ENCODE measurements around the gene NUBPL.
"Not testable (repeated sequence)": the region's sequence is repeated elsewhere in the genome, so short reads cannot be mapped to it uniquely, and the experiment has no call there.

Gene NUBPL

DNA sequence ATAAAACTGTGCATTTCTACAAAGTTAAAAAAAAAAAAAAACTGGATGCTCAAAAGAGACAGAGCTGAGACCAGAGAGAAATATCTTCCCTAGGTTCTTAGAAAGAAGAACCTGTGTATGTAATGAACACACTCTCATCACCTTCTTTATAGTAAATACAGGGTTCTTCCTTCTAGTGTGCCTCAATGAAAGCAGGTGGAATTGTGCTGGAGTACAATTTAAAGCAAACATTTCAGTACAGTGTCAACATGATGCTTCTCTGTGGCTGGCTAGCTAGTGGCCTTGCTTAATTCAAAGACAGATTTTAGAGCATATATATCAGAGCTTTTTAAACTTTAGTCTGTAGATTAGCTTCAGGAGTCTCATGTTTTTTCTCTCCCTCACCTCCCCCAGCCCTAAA is 266.1 kb downstream of the NUBPL start:
- no peak for DNase-seq

- no peak for DNase-seq
Measured at GRCh38 chr14:31828946-31829868, 268.0 kb downstream of the NUBPL start.

- no peak for DNase-seq
Measured at GRCh38 chr14:31834616-31835015, 273.4 kb downstream of the NUBPL start.

GRCh38 chr14:31835049-31835448 is 273.8 kb downstream of the NUBPL start:
- DNase-seq, result no peak

- no peak for DNase-seq
Measured at GRCh38 chr14:31837031-31837430, 275.8 kb downstream of the NUBPL start.

GRCh38 chr14:31842899-31843298 is 281.7 kb downstream of the NUBPL start:
- DNase-seq, result no peak

GRCh38 chr14:31843361-31844091 is 282.3 kb downstream of the NUBPL start:
- DNase-seq, result no peak

DNA sequence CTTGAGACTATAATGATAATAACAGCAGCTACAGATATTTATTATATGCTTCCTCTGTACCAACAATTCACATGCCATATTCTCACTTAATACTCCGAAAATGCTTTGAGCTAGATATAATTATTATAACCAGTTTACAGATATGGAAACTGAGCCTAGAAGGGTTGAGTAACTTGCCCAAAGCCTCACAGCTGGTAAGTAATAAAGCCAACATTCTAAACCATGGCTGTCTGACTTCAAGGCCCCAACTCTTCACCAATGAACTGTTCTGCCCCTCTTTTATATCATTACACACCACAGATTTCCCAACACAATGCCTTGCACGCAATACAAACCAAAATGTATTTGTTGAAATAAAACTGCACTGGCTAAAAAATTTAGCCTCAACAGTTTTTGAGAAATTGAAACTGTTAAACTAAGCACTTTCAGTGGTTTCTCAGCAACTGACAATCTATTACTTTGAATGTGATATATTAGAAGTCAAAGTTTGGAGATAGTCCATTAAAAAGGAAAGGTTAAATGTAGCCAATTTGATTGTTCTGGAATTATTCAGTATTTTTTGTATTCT is 293.4 kb downstream of the NUBPL start:
- DNase-seq, result no peak

GRCh38 chr14:31855262-31855661 is 294.1 kb downstream of the NUBPL start:
- no peak for DNase-seq

DNA sequence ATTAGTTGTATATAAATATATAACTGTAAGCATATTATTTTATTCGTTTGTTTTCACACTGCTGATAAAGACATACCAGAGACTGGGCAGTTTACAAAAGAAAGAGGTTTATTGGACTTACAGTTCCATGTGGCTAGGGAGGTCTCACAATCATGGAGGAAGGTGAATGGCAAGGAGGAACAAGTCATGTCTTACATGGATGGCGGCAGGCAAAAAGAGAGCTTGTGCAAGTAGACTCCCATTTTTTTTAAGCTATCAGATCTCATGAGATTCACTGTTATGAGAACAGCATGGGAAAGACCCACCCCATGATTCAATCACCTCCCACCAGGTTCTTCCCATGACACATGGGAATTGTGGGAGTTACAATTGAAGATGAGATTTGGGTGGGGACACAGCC is 294.8 kb downstream of the NUBPL start:
- DNase-seq, result not testable (repeated sequence)

DNA sequence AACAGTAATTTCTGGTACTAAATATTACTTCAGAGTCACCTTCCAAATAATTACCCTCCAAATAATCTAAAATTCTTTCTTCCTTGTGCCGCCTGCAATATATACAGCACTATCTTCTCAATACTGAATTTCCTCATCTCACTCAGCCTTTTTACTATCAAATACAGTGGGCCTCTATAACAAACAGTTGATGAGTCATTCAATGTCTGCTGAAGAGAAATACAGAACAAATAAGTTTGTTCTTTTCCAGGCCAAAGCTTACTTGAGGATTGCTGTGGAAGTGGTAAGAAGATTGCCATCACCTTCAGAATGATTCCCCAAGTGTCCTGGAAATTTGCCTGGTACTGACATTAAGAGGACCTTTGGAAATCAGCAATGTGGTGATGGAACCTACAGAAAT is 297.7 kb downstream of the NUBPL start:
- no peak for DNase-seq

DNA sequence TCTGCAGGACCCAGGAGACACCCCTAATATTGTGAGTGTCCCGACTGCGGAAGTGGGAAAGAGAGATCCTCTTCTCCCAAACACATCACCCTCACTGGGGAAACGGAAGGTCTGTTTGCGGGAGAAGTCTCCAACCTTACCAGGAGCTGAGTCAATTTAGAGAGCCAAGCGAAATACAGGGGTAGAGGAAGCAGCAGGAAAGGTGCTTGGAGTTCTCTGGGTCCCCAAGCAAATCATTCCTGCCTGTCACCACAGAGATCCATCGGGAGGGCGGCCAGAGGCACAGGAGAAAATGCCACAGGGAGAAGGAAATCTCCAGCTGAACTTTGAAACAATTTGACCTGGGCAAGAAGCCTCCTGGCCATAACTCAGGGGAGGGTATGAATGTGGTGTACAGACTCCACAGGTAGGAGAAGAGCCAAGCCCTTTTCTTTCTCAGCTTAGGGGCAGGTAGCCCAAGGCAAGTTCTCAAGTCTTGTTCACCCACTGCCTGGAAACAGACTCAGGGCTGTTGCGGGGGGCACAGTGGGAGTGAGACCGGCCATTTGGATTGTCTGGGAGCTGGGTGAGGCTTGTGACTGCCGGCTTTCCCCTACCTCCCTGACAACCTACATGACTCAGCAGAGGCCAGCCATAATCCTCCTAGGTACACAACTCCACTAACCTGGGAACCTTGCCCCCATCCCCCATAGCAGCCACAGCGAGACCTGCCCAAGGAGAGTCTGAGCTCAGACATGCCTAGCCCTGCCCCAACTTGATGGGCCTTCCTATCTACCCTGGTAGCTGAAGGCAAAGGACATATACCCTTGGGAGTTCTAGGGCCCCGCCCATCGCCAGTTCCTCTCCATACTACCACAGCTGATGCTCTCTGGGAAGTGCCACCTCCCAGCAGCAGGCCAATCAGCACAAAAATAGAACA is 304.0 kb downstream of the NUBPL start:
- no peak for DNase-seq

GRCh38 chr14:31867570-31867969 is 306.4 kb downstream of the NUBPL start:
- no peak for DNase-seq

- DNase-seq, result not testable (repeated sequence)
Measured at GRCh38 chr14:31868096-31868495, 306.9 kb downstream of the NUBPL start.

- no peak for DNase-seq
Measured at GRCh38 chr14:31876741-31877140, 315.5 kb downstream of the NUBPL start.

DNA sequence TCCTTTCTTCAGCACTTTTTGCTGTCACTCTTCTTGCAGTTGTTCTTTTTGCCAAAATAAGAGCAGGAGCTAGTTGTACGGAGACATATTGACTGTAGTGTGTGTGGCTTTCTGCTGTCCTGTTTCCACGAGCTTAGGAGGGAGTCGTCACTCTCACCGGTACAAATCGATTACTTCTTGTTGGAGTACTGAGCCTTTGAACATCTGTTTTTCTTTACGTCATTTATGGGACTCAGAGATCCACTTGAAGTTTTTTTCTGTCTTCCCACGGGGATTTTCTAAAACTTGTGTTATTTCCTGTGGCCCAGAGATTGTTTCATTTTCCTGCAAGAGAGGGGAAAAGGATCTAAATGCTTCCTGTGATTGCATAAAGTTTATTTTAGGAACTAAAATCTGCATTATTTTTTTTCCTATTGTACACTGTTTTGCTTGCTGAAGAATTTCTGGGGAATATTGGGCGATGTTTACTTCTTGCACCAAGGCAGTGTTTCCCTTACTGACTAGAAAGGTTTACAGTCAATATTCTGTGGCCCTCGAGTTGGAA is 316.1 kb downstream of the NUBPL start:
- no peak for DNase-seq

DNA sequence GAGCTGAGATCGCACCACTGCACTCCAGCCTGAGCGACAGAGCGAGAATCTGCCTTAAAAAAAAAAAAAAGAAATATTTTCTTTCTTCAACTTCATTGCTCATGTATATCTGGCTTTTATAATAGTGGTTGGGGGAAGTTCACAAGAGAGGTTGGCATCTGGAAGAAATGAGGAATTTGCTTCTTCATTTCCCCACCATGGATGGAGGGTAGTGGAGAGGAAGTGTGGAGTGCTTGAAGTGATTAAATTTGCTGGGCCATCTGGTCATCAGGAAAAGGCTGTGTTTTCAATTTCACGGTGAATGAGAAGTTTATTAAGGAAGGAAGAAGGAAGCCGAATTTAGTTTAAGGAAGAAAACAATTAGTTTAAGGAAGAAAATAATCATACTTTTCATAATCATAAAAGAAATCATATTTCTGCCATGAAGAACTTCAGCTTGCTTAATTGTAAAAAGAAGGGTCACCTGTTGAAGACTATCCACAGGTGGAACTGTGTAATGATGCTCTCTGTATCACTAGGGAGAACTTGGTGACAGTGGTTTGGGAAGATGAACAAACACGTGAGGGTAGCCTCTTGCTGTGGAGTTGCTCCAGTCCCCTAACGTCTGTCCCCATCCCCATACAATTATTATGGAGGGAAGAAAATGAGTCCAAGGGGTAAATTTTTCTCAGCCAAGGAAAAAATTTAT is 318.6 kb downstream of the NUBPL start:
- DNase-seq, result no peak

GRCh38 chr14:31880935-31881334 is 319.7 kb downstream of the NUBPL start:
- no peak for DNase-seq

DNA sequence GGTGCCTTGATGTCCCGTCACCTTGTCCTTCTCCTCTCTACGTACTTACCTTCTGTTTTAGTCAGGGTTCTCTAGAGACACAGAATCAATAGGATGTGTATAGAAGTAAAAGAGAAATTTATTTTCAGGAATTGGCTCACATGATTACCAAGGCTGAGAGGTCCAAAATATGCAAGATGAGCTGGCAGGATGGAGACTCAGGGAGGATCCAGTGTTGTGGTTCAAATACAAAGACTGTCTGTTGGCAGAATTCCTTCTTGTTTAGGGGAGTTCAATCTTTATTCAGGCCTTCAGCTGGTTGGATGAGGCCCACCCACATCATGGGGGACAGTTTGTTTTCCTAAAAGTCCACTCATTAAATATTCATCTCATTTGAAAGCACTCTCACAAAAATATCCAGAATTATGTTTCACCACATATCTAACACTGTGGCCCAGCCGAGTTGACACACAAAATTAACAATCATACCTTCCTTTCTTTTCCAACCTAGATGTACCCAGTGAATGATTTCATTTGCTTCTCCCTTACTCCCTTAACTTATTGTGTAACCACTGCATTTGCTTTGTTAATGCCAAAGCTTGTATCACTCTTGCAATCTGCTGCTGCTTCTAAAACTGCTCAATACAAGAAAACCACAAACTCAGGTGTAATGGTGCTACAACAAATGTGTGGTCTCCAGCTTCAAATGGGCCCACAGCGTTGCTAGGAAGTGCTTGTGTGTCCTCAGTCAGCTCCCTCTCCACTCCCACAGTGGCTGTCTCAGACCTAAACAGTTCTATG is 320.5 kb downstream of the NUBPL start:
- DNase-seq, result no peak

- no peak for DNase-seq
Measured at GRCh38 chr14:31884238-31884637, 323.0 kb downstream of the NUBPL start.

Measured in activated CD4-positive, CD25-positive, alpha-beta regulatory T cell (primary cell).